GM10266 (cell line): ENCODE measurements around the gene HES2.
"Not testable (repeated sequence)": the region's sequence is repeated elsewhere in the genome, so short reads cannot be mapped to it uniquely, and the experiment has no call there.

ENCODE experiments used
- DNase-seq: peaks from one replicate; pipeline ENCODE4 v3.0.0; 2012; ENCODE audit errors: extremely low spot score
- CTCF ChIP-seq: IDR thresholded peaks from 2 replicates; pipeline ENCODE4 v1.5.1; 2012; ENCODE audit warnings: mild to moderate bottlenecking, low read depth; ENCODE audit not compliant: control insufficient read depth, insufficient read depth; ENCODE audit errors: missing control alignments

HES2 gene

GRCh38 chr1:6363085-6363884 is 56.4 kb downstream of the HES2 start:
- not testable (repeated sequence) for DNase-seq
- TF ChIP-seq CTCF, result peak; percentile 45
